Ovary (tissue), 3 donors: ENCODE measurements around the gene PHACTR1.
"Not testable (repeated sequence)": the region's sequence is repeated elsewhere in the genome, so short reads cannot be mapped to it uniquely, and the experiment has no call there.

ENCODE experiments used
- POLR2A ChIP-seq: fragments of 450-650 bp; IDR thresholded peaks from one replicate; pipeline ENCODE4 v1.6.1; 2017; ENCODE audit warnings: antibody characterized with exemption, mild to moderate bottlenecking, moderate library complexity
- TF ChIP-seq, protein P1 (sequence below), 3 donors: fragments of 450-650 bp in 2 of 3; fragments of 200-600 bp in 1 of 3; IDR thresholded peaks; one replicate each; pipeline versions ENCODE4 v1.5.1 to v1.8.0; 2016 to 2022; ENCODE audit warnings: antibody characterized with exemption in 3 of 3, mild to moderate bottlenecking in 1 of 3
- donor health status: DM: no; HTN: no; CAD: no.

DNA sequence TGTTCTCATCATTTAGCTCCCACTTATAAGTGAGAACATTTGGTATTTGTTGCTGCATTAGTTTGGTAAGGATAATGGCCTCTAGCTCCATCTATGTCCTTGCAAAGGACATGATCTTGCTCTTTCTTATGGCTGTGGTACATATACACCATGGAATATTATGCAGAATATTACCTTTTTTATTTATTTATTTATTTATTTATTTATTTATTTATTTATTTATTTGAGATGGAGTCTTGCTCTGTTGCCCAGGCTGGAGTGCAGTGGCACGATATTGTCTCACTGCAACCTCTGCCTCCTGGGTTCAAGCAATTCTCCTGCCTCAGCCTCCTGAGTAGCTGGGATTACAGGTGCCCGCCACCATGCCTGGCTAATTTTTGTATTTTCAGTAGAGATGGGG, 14.2 kb downstream of the PHACTR1 start:
- TF ChIP-seq, protein P1, sequence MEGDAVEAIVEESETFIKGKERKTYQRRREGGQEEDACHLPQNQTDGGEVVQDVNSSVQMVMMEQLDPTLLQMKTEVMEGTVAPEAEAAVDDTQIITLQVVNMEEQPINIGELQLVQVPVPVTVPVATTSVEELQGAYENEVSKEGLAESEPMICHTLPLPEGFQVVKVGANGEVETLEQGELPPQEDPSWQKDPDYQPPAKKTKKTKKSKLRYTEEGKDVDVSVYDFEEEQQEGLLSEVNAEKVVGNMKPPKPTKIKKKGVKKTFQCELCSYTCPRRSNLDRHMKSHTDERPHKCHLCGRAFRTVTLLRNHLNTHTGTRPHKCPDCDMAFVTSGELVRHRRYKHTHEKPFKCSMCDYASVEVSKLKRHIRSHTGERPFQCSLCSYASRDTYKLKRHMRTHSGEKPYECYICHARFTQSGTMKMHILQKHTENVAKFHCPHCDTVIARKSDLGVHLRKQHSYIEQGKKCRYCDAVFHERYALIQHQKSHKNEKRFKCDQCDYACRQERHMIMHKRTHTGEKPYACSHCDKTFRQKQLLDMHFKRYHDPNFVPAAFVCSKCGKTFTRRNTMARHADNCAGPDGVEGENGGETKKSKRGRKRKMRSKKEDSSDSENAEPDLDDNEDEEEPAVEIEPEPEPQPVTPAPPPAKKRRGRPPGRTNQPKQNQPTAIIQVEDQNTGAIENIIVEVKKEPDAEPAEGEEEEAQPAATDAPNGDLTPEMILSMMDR (IDR thresholded peaks at IDR 0.05): not testable (repeated sequence)
- not testable (repeated sequence) for TF ChIP-seq POLR2A
